ENCODE data around the gene EFNA5.
A peak's percentile ranks its signal among the peaks of the same experiment; 100 is the strongest.

EFNA5 gene

DNA sequence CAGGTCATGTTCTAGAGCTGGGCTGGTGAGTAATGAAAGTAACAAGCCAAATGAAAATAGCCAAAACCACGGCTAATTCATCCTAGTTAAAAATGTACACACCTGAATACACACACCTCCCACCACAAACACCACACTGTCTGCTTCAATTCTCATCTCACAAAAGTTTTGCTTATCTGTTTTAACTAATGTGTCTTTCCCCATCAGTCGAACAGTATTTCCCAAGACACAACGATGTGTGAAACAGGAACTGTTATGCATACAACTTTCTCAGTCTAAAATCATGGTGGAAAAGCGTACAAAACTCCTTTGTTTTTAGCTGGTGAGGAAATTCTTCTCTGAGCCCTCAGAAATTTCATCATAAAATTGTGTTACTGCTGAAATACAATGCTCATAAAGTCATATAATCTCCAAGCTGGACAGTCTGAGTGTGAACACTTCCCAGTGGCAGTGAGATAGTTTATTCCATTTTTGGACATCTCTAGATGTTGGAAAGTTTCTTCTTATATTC, 242.4 kb downstream of the EFNA5 start:
- no peak for DNase-seq (ENCODE audit: low read depth)
- no peak overlapping the region for H3K4me3 ChIP-seq (ENCODE audit: low read depth, low read length)

DNA sequence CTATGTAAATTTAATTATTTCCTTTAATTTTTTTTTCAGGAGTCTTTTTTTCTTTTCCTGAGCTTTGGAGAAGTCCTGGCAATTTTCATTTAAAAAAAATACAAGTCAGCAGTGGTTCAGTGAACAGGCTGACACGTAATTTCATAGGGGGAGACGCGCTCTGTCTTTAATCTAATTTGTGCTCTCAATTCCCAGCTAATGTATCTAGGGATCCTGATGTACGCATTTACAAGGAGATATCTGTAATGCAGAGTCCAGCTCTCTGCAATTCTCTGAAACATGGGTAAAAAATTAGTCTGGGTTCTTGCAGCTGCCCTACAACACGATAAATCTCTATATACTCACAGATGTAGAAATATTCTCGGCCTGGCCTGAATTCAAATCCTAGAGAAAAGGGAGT, 243.9 kb downstream of the EFNA5 start:
- no peak for DNase-seq (ENCODE audit: low read depth)
- H3K4me3 ChIP-seq (ENCODE audit: low read depth, low read length), result no peak overlapping the region

DNA sequence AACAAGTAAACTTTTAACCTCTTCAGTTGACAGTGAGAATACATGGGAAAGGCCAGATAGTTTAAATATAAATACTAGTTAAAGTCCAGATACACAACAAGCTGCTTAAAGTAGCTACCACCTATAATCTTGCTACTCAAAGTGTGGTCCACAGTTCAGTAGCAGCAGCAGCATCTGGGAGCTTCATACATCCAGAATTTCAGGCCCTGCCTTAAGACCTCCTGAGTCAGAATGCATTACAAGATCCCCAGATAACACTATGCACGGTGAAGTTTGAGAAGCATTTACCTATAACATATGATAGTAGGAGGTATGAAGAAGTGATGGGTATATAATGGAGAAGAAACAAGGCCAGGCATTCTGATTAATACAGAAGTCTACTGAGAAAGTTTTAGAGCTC, 244.5 kb downstream of the EFNA5 start:
- no peak overlapping the region for H3K4me3 ChIP-seq (ENCODE audit: low read depth, low read length)
- DNase-seq (ENCODE audit: low read depth), result no peak

DNA sequence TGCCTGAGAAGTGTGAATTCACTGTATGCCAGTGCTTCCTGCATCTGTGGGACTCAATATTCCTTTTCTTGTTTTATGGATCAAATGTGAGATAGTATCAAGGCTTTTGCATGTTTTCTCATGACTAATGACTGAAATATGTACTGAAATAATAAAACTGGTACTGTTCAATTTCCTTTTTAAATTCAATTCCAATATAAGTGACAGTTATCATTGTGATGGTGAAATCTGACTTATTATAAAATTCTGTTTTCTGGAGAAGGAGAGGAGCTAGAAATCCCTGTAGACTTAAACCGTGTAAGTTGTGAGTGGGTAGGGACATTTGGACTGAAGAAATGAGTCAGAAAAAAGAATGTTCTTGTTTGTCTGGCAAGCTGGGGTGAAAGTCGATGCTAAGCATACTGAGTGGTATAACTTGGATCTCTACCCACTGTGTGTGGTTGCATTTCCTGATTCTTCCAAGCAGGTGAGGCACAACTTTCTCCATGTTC, 245.2 kb downstream of the EFNA5 start:
- DNase-seq (ENCODE audit: low read depth), result peak; percentile 89

DNA sequence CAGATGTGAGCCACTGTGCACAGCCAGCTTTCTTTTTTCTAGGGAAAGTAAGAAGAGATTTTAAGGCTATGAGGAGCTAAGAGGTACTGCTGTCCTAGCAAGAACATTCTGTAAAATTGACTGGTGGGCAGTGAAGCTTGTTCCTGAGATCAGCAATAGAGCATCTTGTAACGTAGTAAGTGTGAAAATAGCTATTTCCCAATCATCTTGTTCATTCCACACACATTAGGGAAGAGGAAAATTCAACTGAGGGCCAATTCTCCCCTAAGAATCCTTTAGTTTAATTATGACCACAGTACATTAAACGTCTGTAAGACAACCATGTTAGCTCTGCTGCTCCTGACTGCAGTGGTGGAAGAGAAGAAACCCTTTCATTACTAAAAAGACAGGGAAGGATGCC, 246.2 kb downstream of the EFNA5 start:
- H3K4me3 ChIP-seq (ENCODE audit: low read depth, low read length), result no peak overlapping the region
- DNase-seq (ENCODE audit: low read depth), result peak; percentile 43

More for the DNA sequence above, 245.2 kb downstream of the EFNA5 start:
- no peak overlapping the region for H3K4me3 ChIP-seq (ENCODE audit: low read depth, low read length)

DNA sequence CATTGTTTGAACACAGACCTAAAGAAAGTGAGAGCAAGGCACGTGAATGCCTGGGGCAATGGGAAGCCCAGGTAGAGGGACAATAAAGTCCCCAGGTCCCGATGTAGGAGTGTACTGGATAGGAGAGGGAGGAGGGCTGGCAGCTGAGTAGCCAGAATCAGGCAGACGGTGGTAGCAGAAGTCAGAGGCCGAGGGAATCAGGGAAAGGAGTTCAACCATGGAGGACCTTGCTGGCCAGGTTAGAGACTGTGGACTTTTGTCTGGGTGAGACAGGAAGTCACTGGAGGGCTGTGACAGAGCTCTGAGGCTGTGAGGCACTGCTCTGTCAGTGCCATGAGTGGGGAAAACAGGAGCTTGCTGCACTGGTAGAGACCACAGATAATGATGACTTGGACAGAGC, 248.2 kb downstream of the EFNA5 start:
- no peak for DNase-seq (ENCODE audit: low read depth)
- H3K4me3 ChIP-seq (ENCODE audit: low read depth, low read length), result no peak overlapping the region

DNA sequence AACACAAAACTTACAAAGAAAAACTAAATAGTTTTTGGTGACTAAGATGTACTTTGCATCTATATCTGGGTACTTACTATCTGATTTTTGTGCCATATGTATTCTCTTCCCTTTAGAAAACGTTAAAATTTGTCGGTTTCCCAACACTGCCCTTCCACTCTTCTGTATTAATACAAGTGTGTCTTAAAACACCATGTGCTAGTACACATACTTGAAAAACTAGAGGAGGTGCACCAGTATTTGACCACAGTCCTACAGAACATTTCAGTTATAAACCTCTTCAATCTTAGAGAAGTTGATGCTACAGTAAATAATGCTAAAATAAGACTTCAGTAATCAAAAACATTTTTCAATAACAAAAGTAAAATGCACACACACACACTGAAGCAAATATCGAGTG, 251.2 kb downstream of the EFNA5 start:
- DNase-seq (ENCODE audit: low read depth), result no peak
- H3K4me3 ChIP-seq (ENCODE audit: low read depth, low read length), result no peak overlapping the region

DNA sequence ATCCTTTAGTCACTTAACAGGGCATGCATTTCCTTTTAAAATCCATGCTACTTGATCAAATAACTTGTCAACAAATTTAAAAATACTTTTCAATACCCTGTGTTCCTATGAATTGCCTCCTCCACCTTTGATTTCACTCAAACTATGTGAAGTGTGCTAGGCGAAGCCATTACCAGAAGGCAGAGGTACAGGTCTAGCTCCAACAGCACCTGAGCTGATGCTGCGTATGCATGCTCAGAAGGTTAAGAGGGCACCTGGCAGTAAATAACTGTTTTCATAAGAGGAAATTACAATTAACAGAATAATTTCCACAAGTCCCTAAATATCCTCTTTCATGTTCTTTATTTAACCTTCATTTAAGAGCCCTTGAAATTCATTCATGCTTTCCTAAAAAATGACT, 251.8 kb downstream of the EFNA5 start:
- no peak for DNase-seq (ENCODE audit: low read depth)
- no peak overlapping the region for H3K4me3 ChIP-seq (ENCODE audit: low read depth, low read length)

DNA sequence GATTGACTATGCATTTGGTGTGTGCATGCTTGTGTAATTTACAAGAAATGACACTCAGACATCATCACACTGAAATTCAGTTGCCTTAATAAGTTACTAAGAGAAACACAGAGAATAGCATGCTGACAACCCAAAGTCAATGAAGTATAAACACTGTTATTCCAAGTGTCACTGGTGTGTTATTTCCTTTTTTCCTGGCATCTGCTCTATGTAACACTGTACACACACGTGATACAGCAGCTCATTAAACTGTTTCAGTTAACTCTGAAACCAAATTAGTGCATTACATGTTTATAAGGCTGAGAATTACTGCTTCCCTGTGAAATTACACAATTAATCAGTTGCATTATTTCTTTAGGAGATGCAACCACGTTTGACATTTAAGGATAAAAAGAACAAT, 252.7 kb downstream of the EFNA5 start:
- no peak for DNase-seq (ENCODE audit: low read depth)
- no peak overlapping the region for H3K4me3 ChIP-seq (ENCODE audit: low read depth, low read length)

DNA sequence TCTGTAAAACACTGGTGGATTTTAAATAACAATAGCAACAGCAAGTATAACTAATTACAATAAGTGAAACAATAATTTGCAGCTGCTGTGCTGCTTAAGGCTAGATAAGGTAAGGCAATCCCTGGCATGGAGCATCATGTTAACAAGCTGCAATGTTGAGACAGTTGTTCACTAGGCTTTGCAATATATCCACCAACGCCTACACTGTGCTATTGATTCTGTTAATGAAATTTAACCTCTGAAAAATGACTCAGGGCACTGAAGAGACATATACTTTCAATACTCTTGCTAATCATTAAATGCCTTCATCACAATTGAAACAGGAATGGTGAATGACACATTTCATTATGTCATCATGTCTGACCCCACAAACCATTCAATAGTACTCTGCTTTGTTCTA, 255.0 kb downstream of the EFNA5 start:
- no peak for DNase-seq (ENCODE audit: low read depth)

DNA sequence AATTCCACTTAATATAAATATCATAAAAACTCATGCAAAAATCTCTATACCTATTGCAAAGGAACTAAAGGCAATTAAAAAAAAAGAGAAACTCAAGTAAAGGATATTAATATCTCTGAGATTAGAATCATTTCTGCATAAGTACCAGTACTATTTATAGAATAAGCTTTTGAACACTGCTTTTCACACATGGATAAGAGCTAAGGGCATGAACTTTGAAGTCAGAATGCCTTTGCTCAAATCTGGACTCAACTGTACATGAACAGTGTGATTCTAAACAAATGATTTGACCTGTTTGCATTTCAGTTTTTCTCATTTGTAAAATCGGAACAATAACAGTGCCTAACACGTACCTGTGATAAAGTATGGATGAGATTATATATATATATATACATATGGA, 255.9 kb downstream of the EFNA5 start:
- no peak overlapping the region for H3K4me3 ChIP-seq (ENCODE audit: low read depth, low read length)
- DNase-seq (ENCODE audit: low read depth), result no peak

More for the DNA sequence above, 255.0 kb downstream of the EFNA5 start:
- H3K4me3 ChIP-seq (ENCODE audit: low read depth, low read length), result no peak overlapping the region

DNA sequence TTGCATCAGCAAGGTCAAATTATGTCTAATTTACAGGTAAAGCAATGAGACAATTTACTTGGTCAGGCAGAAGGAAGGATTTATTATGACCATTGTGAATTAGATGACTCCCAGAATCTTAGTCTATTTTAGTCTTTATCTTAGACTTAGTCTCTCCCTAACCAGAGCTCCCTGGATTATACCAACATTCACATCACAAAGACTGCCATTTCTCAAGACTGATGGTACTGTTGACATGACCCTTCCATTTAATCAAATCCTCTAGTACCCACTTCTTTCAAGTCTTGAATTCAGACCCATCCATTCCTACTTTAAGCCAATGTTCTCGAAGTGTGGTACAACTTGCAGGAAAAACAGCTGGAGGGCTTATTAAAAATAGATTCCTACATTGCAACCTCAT, 257.0 kb downstream of the EFNA5 start:
- DNase-seq (ENCODE audit: low read depth), result no peak
- H3K4me3 ChIP-seq (ENCODE audit: low read depth, low read length), result no peak overlapping the region

DNA sequence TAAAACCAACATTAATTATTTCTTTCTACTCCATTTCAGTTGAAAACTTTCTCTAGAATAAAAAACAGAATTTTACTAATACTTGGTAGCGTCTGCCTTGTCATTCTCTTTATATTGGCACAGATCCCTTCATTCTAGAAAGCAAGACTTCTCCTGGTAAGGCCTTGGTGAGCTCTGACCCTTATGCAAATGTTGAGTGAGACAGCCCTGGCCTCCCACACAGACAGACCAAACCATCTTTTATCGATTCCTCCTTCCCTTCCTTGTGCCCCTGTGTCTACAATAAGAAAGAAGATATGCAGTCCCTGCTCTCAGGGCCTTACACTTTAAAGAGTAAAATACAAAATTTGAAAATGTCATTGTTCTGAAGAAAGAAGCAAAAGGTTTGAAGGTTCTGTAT, 262.2 kb downstream of the EFNA5 start:
- no peak for DNase-seq (ENCODE audit: low read depth)
- H3K4me3 ChIP-seq (ENCODE audit: low read depth, low read length), result no peak overlapping the region

DNA sequence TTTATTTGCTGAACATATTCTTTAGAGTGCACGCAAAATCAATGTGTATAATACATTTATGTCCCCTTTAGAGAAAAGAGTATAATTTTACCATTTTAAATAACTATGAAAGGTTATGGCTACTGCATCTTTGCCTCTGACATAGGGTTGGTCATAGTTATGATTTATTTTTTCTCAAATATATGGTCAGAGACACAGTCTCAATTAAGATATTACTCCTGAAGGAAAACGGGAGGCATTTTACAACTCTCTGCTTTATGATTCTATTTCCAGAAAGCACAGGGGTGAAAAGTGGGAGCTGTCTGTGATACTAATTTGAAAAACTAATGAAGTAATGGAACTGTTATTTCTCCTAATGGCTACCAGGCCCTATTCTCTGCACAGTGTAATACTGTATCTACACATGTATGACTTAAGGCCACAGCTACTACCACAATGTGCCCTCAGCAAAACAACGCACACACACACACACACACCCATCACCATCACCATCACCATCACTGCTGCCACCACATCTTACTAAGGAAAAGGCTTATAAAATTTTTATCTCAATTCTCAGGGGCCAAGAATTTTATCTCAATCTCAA, 262.9 kb downstream of the EFNA5 start:
- H3K4me3 ChIP-seq (ENCODE audit: low read depth, low read length), result no peak overlapping the region
- no peak for DNase-seq (ENCODE audit: low read depth)

DNA sequence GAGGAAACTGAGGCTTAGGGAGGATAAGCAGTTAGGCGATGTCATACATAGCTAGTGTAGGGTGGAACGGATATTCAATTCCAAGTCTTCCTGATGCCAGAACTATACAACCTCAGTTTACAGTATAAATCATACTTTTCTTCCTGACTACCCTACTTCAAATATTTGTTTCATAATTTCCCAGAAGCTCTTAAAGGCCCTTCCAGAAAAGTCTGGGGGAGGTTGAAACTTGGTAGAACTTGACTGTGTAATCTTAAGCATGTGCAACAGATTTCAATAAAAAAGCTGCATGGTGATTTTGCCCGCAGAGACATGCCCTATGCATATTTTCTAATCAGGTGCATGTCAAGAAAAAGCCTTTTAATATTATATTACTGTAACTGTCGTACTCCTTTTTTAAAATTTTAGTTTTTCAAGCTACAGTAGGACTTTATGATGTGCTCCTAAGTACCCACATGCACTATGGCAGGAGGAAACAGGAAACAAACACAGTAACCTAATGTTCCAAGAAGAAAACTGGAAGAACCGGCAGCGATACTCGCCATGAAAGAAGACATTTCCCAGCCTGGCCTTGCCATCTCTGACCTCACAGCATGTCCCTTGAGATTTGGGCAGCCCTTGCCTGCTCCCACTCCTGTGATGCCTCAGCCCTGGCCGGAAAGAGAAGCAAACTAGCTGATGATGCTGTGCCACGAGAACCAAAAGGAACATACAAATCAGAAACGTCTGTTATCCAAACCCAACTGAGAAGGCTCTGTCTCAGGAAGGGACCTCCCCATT, 266.0 kb downstream of the EFNA5 start:
- no peak overlapping the region for H3K4me3 ChIP-seq (ENCODE audit: low read depth, low read length)

DNA sequence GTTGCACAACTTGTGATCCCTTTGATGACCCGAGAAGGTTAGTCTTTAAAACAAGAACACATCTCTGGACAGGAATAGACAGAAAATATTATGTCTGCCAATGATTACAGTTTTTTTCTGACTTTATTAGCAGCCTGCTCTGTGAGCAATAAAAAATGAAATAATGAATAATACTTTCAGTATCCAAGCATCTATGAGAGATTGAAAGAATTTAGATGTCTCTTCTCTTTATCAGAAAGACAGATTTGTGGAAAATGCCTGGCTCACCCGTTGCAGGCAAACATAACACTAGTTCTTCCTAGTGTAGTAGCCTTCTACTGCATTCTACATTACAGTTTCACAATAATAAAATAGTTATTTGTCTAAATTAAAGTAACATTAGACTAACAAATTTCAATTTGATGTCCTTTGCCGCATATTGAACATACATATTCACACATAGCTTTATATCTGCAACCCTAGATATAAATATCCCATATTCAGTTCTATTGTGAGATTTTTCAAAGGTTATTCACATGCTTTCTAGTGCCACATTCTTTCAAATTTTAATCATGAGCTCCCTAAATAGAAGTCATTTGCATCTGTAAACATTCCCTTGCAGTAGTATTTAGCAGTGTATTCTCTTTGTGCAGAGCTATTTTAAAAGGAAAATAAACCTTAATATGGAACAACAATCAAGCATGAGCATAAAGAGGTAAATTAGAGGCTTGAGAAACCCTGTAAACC, 267.3 kb downstream of the EFNA5 start:
- no peak for DNase-seq (ENCODE audit: low read depth)
- H3K4me3 ChIP-seq (ENCODE audit: low read depth, low read length), result no peak overlapping the region

More for the DNA sequence above, 266.0 kb downstream of the EFNA5 start:
- no peak for DNase-seq (ENCODE audit: low read depth)

DNA sequence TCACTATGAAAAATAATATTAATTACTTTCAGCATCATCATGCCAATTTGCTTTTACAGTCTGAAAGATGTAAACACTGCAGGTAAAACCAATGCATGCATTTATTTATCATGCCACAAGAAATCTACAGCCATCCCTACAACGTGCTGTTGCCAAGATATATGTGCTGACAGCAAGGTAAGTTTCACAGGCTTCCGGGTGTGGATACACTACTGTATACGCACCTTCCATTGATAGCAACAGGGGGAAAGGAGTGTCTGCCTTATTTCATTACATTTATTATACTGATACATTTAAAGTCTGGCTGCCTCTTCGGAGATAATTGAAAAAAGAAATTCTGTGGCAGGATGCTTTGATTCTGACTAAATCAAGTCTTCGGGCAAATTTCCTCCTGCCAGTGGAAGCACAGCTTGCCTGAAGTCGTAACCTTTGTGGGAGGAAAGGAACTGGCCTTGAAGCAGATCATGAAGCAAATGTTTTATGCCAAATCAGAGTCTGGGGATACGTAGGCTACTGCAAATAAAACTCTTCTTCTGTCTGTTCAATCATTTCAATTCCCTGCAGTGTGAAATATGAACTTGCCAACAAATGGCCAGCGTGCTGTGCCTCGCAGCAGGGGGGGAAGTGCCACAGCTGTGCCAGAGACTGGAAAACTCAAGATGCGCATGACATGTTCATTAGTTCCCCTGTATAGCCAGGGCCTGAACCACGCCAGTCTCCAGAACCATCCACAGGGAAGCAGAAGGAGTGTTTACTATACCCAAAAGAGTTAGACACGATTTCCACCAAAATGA, 268.1 kb downstream of the EFNA5 start:
- no peak overlapping the region for H3K4me3 ChIP-seq (ENCODE audit: low read depth, low read length)
- DNase-seq (ENCODE audit: low read depth), result no peak

DNA sequence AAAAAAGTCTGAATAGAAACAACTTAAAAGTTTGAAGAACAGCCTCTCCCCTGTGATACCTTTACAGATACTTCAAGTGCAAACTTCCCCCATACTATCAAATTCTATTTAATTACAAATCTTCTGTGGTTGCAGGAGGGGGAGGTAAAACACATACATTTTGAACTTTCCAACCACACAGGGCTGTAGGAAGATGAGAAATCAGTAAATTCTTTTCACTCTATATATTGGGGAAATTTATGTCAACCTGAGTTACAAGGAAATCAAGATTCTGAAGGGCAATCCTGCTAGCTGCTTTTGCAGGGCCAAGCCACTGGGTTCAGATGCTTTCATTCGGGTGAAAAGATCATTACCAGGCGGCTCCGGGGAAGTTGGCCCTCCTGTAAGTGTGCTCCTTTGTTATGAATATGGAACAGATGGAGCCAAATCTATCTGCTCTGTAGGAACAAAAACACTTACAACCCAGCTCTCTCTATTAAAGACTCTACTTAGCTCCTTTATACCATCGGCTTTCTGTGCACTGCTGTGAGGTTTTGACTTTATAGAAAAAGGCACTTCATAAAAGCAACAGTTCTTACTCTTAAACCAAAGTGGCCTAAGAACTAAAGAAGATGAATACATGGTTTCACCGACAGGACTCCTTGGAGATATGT, 269.1 kb downstream of the EFNA5 start:
- no peak overlapping the region for H3K4me3 ChIP-seq (ENCODE audit: low read depth, low read length)
- DNase-seq (ENCODE audit: low read depth), result no peak

DNA sequence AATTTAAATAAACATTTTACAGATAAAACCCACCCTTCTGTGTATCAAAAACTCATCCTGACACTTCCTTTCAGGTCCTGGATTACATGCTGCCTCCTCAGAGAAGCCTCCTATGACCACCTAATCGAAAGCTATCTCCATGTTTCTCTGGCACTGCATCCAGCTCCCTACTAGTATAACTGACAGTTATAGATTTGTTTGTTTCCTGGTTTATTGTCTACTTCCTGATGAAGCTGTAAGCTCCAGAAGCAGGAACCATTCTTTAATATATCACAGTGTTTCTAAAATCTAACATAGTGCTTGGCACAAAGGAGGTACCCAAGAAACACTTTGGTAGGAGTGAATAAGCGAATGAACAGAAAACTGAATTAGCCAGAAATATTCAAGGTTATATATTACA, 270.4 kb downstream of the EFNA5 start:
- no peak overlapping the region for H3K4me3 ChIP-seq (ENCODE audit: low read depth, low read length)
- DNase-seq (ENCODE audit: low read depth), result no peak
